Erythroblast (primary cell): ENCODE results near the gene CAMK2A.

Experiments used
- GATA1 ChIP-seq: IDR thresholded peaks from 2 replicates; pipeline ENCODE4 v1.6.1; 2011; ENCODE audit warnings: low read depth, mild to moderate bottlenecking, control low read depth, low read length, moderate library complexity
- POLR2A ChIP-seq: IDR thresholded peaks from 2 replicates; pipeline ENCODE4 v1.6.1; 2011; ENCODE audit warnings: mild to moderate bottlenecking, low read length

DNA sequence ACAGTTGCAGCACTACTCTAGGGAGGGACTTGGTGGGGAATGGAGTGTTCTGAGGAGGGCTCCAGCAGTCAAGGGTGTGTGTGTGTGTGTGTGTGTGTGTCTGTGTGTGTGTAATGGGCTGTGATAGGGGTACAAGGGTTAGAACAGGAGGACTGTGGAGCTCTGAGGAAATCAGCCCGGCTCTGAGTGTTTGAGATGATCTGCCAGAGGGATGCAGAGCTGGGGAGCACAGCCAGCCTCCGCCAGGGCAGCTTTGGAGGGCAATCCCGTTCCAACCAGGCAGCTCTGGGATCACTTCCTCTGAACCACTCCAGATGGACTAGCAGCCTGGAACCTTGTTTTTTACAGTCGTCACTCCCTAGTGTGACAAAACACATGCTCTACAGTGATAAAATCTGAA lies 102.7 kb downstream of the CAMK2A start:
- TF ChIP-seq POLR2A (no peak), GATA1 (no peak)
